Measurements from ENCODE around the gene GPR39.

The GPR39 gene

DNA sequence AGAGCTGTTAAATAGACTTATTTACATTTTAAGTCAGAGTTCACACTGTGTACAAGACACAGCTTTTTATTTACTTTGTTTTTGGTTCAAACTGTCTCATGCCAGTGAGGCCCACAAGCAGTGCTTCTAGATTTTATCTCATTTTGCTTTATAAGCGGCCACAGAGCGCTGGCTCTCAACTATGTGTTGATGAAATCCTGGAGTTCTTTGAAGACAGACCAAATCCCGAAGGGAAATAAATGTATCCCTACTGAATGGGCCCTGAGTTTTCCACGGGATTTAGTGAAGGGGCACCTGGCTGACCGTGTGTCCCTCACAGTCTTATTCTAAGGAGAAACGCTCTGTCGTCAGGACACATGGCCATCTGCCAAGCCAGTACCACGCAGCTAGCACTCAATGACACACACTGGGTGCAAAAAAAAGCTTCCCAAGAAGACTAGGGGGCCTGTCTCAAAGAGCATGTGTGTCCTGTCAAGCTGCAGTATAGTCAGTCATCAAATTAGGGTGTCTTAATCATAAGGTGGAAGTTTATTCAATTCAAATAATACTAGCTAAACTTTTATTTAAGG, 230.0 kb downstream of the GPR39 start:
- no peak for DNase-seq

- DNase-seq: peak; percentile 50
These were observed 234.8 kb downstream of the GPR39 start for GRCh38 chr2:132651115-132652045.

DNA sequence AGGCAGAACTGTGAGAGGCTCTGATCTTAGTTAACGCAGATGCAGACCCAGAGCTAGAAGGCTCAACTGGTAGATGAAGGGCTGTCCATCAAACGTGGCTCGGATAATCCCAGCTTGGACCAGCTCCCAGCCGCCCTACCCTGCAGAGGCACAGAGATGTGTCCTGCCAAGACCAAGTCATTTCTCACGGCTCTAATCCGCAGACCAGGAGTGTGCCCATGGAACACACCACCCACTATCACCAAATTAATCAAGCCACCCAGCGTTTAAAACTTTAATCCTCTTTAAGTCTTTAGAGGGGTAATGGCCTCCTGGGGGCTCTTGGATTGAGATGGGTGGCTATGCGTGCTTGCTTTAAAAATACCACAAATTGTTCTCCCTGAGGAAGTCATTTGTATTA, 235.9 kb downstream of the GPR39 start:
- peak; percentile 99 for DNase-seq

DNA sequence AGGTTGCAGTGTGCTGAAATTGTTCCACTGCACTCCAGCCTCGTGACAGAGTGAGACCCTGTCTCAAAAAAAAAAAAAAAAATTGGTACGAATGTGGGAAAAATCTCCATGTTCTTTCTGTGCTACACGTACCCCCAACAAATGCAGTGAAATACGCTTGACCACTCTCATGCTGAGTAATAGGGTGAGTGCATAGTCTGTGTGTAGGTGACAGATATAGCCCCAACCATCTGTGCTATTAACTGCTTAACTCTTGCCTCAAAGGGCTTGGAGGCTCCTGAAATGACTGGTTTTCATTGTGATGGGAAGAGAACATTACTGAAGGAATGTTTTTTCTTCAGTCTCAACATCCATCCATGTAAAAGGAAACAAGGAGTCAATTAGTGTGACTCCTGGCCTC, 237.7 kb downstream of the GPR39 start:
- peak; percentile 43 for DNase-seq

DNA sequence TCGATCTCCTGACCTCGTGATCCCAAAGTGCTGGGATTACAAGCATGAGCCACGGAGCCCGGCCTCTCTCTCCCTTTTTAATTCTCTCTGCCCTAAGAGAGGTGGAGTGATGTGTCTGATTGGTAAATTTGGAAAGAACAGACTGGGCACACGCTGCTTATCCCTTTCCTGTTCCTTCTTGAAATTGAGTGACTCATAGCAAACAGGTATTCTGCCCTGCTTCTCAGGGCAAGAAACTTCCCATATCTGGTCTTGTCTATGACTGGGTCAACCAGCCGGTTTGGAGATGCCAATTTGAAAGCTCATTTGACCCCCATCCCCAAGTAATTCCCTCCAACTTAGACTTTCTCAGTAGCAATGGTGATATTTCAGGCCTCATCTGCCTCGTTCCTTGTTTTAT, 238.4 kb downstream of the GPR39 start:
- no peak for DNase-seq

- no peak for DNase-seq
These were observed 239.8 kb downstream of the GPR39 start for GRCh38 chr2:132656266-132656975.

GRCh38 chr2:132659331-132659730, 242.7 kb downstream of the GPR39 start:
- no peak for DNase-seq

GRCh38 chr2:132662732-132663131, 246.1 kb downstream of the GPR39 start:
- DNase-seq: no peak

- no peak for DNase-seq
These were observed 247.5 kb downstream of the GPR39 start for GRCh38 chr2:132664096-132664495.

GRCh38 chr2:132665401-132666140, 249.0 kb downstream of the GPR39 start:
- DNase-seq: no peak

- no peak for DNase-seq
These were observed 251.1 kb downstream of the GPR39 start for GRCh38 chr2:132667706-132668105.

- DNase-seq: peak; percentile 74
These were observed 251.7 kb downstream of the GPR39 start for GRCh38 chr2:132668189-132668823.

DNA sequence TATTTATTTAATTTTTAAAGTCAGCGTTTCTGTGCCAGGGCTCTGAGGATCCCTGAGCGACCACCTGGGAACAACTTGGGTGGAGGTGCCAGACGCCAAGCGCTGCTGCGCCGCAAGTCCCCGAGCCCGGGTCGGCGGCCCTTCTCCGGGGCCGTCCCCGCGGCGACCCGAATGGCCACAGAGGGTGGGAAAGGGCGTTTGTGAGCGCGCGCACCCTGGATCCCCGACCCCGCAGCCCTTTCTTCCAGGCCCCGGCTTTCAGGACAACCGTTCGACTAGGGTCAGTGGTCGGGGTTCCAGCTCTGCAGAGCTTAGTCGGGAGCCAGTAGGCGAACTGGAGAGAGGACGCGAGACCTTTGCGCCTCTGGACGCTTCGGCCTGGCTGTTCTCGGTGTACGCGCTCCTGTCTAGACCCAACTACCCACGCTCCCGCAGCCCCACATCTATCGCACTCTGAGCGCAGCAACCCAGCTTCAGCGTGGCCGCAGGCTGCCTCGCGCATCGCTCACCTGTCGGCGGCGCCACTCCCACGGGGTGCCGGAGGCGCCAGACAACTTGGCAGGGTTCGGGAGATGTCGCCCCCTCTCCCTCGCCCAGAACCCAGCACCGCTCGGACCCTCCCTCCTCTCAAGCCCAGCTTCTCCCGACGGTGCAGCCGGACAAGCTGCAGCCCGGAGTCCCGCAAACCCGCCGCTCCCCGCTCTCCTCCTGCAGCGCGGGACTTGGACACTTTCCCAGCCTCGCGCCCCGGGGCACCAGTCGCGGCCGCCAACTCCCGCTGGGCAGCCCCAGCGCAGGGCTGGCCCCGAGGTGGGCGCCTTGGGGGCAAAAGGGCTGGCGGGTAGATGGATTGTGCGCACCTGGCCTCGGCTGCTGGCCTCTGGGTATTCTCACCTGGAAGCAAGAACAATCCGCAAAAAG, 252.6 kb downstream of the GPR39 start:
- peak; percentile 33 for DNase-seq

DNA sequence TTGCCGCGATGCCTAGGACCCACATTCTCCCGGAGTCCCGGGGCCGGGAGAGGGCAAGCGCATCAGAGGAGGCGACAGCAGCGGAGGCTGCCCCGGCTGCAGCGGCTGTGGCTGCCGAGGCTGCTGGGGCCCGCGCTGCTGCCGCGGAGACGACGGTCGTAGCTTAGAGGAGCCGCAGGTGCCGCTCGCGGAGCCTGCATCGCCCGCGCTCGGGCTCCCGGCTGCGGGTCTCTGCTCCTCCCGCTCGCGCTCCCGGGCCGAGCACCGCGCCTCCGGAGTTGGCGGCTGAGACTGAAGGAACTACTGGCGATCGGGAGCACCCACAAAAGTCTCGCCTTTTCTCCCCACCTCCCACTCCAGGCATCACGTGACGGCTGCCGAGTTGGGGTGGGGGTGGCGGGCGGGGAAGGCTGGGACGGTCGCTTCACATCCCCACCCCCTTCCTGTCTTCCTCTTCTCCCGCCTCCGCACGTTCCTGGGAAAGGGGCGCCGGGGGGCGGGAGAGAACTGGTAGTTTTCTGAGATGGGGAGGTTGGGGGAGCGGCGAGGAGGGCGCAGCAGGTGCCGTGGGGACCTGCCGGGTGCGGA, 253.4 kb downstream of the GPR39 start, which contains the start of gene LYPD1:
TSS of gene LYPD1 (minus strand) at position 298 of the 588 bp plus-strand sequence. CDS start at position 25, 273 bp downstream.
- peak; percentile 57 for DNase-seq

- peak; percentile 44 for DNase-seq
These were observed 254.0 kb downstream of the GPR39 start for GRCh38 chr2:132670496-132671150.

GRCh38 chr2:132671151-132671835, 254.7 kb downstream of the GPR39 start:
- peak; percentile 26 for DNase-seq

GRCh38 chr2:132676999-132677398, 260.4 kb downstream of the GPR39 start:
- no peak for DNase-seq

GRCh38 chr2:132677661-132678060, 261.1 kb downstream of the GPR39 start:
- DNase-seq: no peak

DNA sequence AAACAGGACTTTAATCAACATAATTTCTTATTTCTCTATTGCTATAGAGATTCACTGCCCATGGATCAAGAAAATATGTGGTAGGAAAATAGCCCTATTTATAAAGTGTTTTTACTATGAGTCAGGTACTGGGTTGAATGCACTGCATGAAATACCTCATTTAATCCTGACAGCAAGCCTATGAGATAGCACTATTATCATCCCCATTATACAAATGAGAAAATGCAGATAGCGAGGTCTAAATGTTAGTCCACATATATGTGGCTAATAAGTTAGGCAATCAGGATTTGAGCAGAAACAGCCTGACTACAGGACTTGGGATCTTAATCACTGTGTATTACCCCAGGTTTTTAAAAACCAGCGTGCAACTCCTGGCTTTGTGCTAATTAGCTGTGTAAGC, 261.9 kb downstream of the GPR39 start:
- DNase-seq: no peak

- DNase-seq: no peak
These were observed 263.9 kb downstream of the GPR39 start for GRCh38 chr2:132680544-132680943.

Measured in NCI-H82 (cell line).